Activated naive CD4-positive, alpha-beta T cell treated with anti-CD3 and anti-CD28 coated beads, Interleukin-2, amount 10 ng/mL, durations not matched to agents 7 days and 5 days (primary cell): ENCODE data around the gene COX19.

Experiments used
- CTCF ChIA-PET: fragments of 350-600 bp; sonication (Branson Sonifier 250); formaldehyde crosslinking; loops from one replicate; lab custom pipeline; 2021; ENCODE audit warnings: antibody characterized with exemption; lab: Charles Lee
- DNase-seq: peaks from one replicate; pipeline ENCODE4 v3.0.0-alpha.2; 2020
- H3K27ac Mint-ChIP-seq: one replicate; pipeline ENCODE4 v1.8.0; 2021; ENCODE audit warnings: mild to moderate bottlenecking, moderate library complexity, mixed read lengths
- H3K27me3 Mint-ChIP-seq: one replicate; pipeline ENCODE4 v1.8.0; 2021; ENCODE audit warnings: mild to moderate bottlenecking, mixed read lengths
- H3K36me3 Mint-ChIP-seq: one replicate; pipeline ENCODE4 v1.8.0; 2021; ENCODE audit warnings: mixed read lengths
- H3K4me1 Mint-ChIP-seq: one replicate; pipeline ENCODE4 v1.8.0; 2021; ENCODE audit warnings: mixed read lengths
- H3K4me3 Mint-ChIP-seq: one replicate; pipeline ENCODE4 v1.8.0; 2021; ENCODE audit warnings: mild to moderate bottlenecking, moderate library complexity, mixed read lengths
- H3K9me3 Mint-ChIP-seq: one replicate; pipeline ENCODE4 v1.8.0; 2021; ENCODE audit warnings: mixed read lengths

The COX19 gene

DNA sequence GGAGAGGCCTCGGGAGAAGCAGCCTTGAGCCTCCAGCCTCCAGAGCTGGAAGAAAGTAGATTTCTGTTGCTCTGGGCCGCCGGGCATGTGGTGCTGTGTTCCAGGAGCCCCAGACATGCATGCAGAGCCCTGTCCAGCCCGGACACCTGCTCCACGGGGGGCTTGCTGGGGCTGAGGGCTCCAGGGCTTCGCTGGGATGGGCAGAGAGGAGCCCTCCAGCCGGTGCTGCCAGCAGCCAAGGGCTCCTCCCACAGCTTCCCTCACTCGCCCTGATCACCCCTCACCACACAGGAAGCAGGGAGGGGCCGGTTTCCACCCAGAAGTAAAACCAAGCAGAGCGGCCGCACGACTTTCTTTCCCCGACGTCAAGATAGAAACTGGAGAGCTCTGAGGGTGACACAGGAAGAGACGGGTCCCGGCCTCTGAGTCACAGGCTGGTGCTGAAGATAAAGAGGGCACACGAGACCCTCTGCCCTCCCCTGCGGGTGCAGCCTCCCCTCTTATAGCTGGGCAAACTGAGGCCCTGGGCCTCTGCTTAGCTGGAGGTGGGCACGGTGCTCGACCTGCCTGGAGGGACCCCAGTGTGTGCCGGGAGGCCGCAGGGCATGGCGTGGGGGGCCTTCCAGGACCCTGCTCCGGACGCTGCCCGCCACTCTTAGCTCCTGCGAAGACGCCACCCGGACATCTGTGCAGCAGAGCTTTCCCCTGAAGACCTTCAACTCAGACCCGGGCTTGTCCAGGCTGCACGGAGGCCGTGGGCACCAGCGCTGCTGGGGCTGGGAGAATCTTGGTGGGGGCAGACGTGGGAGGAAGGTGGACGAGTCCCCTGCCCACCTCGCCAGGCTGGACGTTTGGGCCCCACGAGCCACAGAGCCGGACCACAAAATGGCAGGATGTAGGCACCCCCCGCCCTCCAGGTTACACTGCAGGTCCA is 52.0 kb downstream of the COX19 start:
- Mint-ChIP-seq H3K27me3 (peaks cover 16% of the 10 kb centered on the region), H3K36me3 (no peaks in the 10 kb centered on the region), H3K4me3 (peak overlapping the region; percentile 85), H3K27ac (peak overlapping the region; percentile 93), H3K4me1 (peaks cover 30% of the 10 kb centered on the region), H3K9me3 (no peaks in the 10 kb centered on the region)
- CTCF ChIA-PET, result interaction anchor here (1.1 to 2.4 kb wide), 2 partner anchors 14 to 254 kb away, joined by 4 to 6 read pairs; no protein-coding TSS in a partner anchor
- DNase-seq, result peak; percentile 97

DNA sequence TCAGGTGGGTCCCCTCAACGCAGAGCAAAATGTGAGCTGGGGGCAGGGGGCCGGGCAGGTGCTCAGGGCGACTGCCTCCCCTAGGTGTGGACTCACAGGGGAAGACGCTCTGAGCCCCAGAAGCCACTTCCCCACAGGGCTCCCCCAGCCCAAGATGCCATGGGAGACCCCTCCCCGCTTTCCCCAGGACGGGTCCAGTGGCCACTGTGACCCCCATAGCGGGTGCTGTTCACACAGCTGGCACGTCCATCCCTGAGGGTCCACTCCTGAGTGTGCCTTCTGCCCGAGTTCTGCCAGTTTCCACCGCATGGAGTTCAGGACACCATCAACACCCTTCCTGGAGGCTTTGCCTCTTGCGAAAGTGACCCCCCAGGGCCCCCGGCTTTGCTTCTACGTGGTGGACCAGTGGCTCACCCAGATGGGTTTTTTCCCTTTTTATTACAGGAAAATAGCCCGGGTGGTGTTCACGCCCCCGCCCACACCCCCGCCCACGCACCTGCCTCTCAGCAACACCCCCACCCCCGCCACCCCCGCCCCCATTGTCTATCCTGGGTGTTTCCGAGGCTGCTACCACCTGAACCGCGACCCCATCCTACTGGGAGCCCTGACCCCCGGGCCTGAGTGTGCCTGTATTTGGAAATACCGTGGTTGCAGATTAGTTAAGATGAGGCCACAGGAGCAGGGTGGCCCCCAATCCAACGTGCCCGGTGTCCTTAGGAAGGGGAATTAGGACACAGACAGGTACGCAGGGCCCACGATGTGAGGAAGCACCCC is 52.8 kb downstream of the COX19 start:
- no peaks in the 10 kb centered on the region for H3K36me3 Mint-ChIP-seq
- H3K27me3 Mint-ChIP-seq, result peaks cover 14% of the 10 kb centered on the region
- CTCF ChIA-PET, result interaction anchor here (1.9 to 2.4 kb wide), 2 partner anchors 13 to 254 kb away, joined by 6 to 10 read pairs; no protein-coding TSS in a partner anchor
- peak overlapping the region; percentile 85 for H3K4me3 Mint-ChIP-seq
- peak overlapping the region; percentile 93 for H3K27ac Mint-ChIP-seq
- H3K9me3 Mint-ChIP-seq, result no peaks in the 10 kb centered on the region
- DNase-seq, result peak; percentile 55
- peaks cover 30% of the 10 kb centered on the region for H3K4me1 Mint-ChIP-seq

DNA sequence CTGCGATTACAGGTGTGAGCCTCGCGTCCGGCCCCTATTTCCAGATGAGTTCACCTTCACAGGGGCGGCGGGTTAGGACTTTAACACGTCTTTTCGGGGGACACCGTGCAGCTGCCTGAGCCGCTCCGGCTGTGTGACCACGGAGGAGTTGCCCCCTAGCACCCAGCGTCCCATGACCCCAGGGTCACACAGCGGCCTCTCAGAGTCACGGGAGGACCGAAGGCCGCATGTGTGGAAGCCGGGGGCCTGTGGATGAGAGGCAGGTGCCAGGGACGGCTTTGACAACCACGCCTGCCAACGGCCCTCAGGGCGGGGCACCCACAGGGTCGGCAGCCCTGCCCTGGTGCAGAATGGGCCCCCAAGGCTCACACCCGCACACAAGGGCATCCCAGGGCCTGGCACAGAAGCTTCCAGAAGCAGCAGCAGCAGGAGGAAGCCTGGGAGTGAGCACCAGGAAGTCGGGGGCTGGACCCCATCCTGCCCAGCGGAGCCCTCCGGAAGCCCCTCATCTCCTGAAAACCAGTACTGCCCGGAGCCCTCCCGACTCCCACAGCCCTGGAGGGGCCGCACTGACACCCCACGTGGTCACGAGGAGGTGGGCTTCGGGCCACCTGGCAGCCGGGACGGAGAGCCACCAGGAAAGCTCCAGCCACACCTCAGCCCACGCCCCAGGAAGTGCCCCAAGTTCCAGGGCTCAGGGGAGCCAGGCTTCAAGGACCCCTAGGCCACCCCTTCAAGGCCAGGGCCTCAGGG is 53.6 kb downstream of the COX19 start:
- DNase-seq, result peak; percentile 52
- Mint-ChIP-seq H3K9me3 (no peaks in the 10 kb centered on the region), H3K36me3 (no peaks in the 10 kb centered on the region), H3K27ac (peak overlapping the region; percentile 93), H3K4me3 (peak overlapping the region; percentile 85), H3K27me3 (peaks cover 7% of the 10 kb centered on the region), H3K4me1 (peaks cover 30% of the 10 kb centered on the region)
- CTCF ChIA-PET, result interaction anchor here (1.9 to 2.4 kb wide), 2 partner anchors 12 to 255 kb away, joined by 6 to 10 read pairs; no protein-coding TSS in a partner anchor

DNA sequence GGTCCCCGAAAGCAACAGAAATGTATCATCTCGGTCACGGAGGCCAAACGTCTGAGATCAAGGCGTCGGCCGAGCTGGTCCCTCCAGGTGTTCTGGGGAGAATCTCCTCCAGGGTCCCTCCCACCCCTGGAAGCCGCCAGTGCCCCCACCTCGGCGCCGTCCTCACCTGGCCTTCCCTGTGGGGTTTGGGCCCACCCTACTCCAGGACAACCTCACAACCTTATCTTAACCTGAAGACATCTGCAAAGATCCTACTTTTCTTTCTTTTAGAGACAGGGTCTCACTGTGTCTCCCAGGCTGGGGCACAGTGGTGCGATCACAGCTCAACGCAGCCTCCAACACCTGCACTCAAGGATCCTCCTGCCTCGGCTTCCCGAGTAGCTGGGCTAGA is 54.3 kb downstream of the COX19 start:
- Mint-ChIP-seq H3K4me1 (peaks cover 30% of the 10 kb centered on the region), H3K9me3 (no peaks in the 10 kb centered on the region), H3K27me3 (peaks cover 6% of the 10 kb centered on the region), H3K27ac (peak overlapping the region; percentile 70), H3K4me3 (peak overlapping the region; percentile 54), H3K36me3 (no peaks in the 10 kb centered on the region)
- CTCF ChIA-PET, result interaction anchor here (1.9 kb wide), 1 partner anchor 12 kb away, joined by 10 read pairs; no protein-coding TSS in a partner anchor
- DNase-seq, result peak; percentile 18

DNA sequence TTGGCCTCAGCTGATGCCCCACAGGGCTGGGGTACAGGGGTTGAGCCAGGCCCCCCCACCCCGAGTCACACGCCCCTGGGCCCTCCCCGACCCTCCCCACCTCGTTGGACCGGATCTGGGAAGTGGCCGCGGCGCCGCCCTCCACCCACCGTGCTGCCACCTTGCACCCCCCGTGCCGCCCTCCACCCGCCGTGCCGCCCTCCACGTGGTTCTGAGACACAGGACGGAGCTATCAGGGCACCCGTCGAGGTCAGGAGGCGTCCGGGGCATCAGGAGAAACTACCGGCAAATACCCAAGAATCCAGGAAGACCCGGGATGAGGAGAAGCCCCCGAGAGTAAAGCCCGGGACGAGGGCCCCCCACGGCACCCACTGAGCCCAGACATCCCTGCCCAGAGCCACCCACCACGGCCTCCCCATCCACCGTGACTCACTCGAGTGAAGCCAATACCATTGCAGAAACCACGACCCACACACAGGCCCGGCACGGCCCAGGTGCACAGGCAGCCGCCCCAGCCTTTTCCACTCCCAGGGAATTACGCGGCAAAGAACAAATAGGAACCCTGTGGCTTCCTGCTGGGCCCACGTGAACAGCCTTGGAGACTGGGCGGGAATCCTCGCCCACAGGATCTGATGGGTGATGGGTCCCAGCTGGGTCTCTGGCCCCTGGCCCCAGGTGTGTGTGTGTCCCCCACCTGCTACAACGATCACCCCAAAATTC is 54.8 kb downstream of the COX19 start:
- peak; percentile 26 for DNase-seq
- CTCF ChIA-PET, result no interaction called here
- H3K27ac Mint-ChIP-seq, result peak overlapping the region; percentile 64

DNA sequence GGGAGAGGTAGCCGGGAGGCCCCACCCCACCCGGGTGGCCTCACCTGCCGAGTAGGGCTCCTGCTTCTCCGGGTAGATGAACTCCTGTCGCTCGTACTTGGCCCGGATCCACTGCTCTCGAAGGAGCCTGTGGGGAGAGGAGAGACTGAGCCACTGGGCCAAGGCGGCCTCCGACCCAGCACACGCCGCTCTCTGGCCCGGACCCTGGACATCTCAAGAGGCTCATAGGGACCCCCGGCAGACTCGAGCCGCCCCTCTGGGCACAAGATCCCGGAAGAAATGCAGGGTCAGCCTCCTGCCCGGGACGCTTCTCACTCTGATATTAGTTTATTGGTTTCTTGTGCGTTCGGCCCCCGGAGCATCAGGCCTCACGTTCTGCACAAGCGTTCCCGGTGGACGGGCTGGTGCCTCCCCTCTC is 55.4 kb downstream of the COX19 start:
- H3K27ac Mint-ChIP-seq, result no peak overlapping the region
- H3K36me3 Mint-ChIP-seq, result no peaks in the 10 kb centered on the region
- peak; percentile 10 for DNase-seq
- no peaks in the 10 kb centered on the region for H3K9me3 Mint-ChIP-seq
- CTCF ChIA-PET, result no interaction called here
- peaks cover 27% of the 10 kb centered on the region for H3K4me1 Mint-ChIP-seq
- H3K27me3 Mint-ChIP-seq, result peaks cover 10% of the 10 kb centered on the region
- no peak overlapping the region for H3K4me3 Mint-ChIP-seq

More for the DNA sequence above, 54.8 kb downstream of the COX19 start:
- Mint-ChIP-seq H3K27me3 (peaks cover 10% of the 10 kb centered on the region), H3K4me1 (peaks cover 28% of the 10 kb centered on the region), H3K9me3 (no peaks in the 10 kb centered on the region), H3K4me3 (peak overlapping the region; percentile 54), H3K36me3 (no peaks in the 10 kb centered on the region)

DNA sequence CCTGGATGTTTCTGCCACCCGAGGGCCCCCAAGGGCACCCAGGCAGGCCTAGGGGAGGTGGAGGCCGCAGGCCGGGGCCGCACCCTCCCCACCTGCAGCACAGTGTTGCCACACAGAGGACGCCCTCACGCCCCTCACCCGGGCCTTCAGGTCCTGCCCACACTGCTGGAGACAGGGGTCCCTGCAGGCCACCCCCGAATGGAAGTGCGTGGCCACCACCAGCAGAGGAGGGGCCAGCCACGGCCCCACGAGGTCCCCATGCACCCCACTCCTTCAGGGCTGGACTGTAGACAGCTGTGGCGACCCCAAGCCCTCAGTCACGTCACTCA is 56.3 kb downstream of the COX19 start:
- no peak overlapping the region for H3K27ac Mint-ChIP-seq
- peaks cover 10% of the 10 kb centered on the region for H3K27me3 Mint-ChIP-seq
- H3K9me3 Mint-ChIP-seq, result no peaks in the 10 kb centered on the region
- DNase-seq, result peak; percentile 16
- H3K36me3 Mint-ChIP-seq, result no peaks in the 10 kb centered on the region
- peaks cover 21% of the 10 kb centered on the region for H3K4me1 Mint-ChIP-seq
- CTCF ChIA-PET, result no interaction called here
- no peak overlapping the region for H3K4me3 Mint-ChIP-seq

DNA sequence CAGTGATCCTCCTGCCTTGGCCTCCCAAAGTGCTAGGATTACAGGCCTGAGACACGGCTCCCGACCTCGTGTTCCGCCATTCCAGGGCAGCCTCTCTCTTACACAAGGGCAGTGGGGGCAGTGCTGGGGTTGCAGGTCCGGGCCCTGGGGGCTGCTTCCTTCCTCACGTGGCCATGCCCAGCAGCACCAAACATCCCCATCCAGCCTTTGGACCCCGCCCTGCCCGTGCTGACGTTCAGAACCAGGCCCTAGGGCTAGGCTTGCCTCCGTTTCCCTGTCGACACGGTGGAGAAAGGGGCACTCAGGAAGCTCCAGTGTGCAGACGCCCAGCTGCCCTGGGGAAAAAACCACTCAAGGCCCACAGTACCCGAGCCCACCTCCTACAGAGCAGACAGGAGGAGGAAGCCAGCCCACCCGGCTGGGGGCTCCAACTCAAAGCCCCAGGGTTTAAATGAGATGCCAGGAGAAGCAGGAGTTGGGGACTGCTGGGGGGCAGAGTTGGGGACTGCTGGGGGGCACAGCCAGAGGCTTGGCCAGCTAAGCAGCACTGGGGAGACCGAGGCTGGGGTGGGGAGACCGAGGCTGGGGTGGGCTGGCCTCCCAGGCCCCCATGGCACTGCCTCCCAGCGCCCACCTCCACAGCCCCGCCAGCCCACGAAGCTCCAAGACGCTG is 56.8 kb downstream of the COX19 start:
- peaks cover 10% of the 10 kb centered on the region for H3K27me3 Mint-ChIP-seq
- H3K36me3 Mint-ChIP-seq, result no peaks in the 10 kb centered on the region
- H3K4me1 Mint-ChIP-seq, result peaks cover 21% of the 10 kb centered on the region
- peak; percentile 8 for DNase-seq
- H3K27ac Mint-ChIP-seq, result no peak overlapping the region
- H3K9me3 Mint-ChIP-seq, result no peaks in the 10 kb centered on the region
- CTCF ChIA-PET, result no interaction called here
- H3K4me3 Mint-ChIP-seq, result no peak overlapping the region

DNA sequence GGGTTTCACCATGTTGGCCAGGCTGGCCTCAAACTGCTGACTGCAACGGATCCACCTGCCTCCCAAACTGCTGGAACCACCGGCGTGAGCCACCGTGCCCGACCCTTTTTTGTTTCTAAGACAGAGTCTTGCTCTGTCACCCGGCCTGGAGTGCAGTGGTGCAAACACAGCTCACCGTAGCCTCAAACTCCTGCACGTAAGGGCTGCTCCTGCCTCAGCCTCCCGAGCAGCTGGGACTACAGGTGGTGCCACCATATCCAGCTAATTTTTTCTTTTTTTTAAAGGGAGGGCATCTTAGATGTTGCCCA is 57.3 kb downstream of the COX19 start:
- Mint-ChIP-seq H3K36me3 (no peaks in the 10 kb centered on the region), H3K4me1 (peaks cover 16% of the 10 kb centered on the region), H3K4me3 (no peak overlapping the region), H3K27ac (no peak overlapping the region), H3K9me3 (no peaks in the 10 kb centered on the region), H3K27me3 (peaks cover 10% of the 10 kb centered on the region)
- DNase-seq, result no peak
- CTCF ChIA-PET, result no interaction called here

DNA sequence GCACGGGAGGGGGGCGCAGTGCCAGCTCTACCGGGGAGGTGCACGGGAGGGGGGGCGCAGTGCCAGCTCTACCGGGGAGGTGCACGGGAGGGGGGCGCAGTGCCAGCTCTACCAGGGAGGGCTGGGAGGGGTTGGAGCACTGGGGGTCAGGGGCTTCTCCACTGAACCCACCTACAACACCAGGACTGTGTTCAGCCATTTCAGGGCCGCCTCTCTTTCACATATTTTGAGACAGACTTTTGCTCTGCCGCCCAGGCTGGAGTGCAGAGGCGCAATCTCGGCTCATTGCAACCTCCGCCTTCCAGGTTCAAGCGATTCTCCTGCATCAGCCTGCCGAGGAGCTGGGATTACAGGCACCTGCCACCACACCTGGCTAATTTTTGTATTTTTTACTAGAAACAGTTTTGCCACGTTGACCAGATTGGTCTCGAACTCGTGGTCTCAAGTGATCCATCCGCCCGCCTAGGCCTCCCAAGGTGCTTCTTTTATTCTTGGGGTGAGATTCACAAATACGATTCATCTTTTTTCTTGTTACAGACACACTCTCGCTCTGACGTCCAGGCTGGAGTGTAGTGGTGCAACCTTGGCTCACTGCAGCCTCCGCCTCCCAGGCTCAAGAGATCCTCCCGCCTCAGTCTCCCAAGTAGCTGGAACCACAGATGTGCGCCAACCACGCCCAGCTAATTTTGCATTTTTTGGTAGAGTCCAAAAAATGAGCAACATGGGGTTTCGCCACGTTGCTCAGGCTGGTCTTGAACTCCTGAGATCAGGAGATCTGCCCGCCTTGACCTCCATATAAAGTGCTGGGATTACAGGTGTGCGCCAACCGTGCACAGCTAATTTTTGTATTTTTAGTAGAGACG is 57.9 kb downstream of the COX19 start:
- no peak for DNase-seq
- Mint-ChIP-seq H3K27ac (no peak overlapping the region), H3K27me3 (peaks cover 10% of the 10 kb centered on the region), H3K4me1 (peaks cover 15% of the 10 kb centered on the region), H3K4me3 (no peak overlapping the region), H3K36me3 (no peaks in the 10 kb centered on the region), H3K9me3 (no peaks in the 10 kb centered on the region)
- CTCF ChIA-PET, result no interaction called here

DNA sequence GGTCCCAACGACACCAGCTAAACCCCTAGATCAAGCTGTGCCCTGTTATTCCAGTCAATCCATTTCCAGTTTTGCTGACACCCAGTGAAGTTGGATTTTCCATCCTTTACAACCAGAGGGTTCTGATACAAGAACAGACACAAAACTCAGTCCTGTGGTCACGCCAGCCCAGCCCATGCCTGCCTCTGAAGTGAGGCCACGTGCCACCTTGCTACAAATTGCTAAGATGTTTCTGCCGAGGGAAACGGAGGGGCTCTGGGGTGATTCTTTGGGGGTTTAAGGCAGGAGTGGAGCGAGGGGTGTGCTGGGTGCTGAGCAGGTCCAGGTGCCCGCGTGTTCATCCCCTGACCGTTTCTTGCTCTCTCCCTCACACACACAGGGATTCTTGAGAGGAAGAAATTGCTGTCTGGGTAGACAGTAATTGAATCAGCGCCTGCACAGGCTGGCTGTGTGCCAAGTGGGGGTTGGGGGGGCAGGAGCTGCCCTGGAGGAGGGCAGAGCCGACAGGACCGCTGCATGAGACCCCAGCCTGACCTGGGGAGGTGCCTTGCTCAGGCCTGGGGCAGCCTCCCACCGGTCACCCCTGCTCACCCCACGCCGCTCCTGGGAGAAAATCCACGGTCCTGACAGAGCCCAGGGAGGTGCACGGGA is 58.9 kb downstream of the COX19 start:
- Mint-ChIP-seq H3K36me3 (no peaks in the 10 kb centered on the region), H3K27ac (no peak overlapping the region), H3K27me3 (peaks cover 10% of the 10 kb centered on the region), H3K4me3 (no peak overlapping the region), H3K9me3 (no peaks in the 10 kb centered on the region), H3K4me1 (peaks cover 12% of the 10 kb centered on the region)
- DNase-seq, result no peak
- CTCF ChIA-PET, result no interaction called here
